ENCODE measurements around the gene UGCG.
"Not testable (repeated sequence)": the region's sequence is repeated elsewhere in the genome, so short reads cannot be mapped to it uniquely, and the experiment has no call there.

Gene UGCG

GRCh38 chr9:111891910-111892499 is 4.6 kb upstream of the UGCG start:
- peak; percentile 30 for DNase-seq

- DNase-seq = peak; percentile 72
Observed at GRCh38 chr9:111896942-111897600, 457 bp downstream of the UGCG start.

GRCh38 chr9:111897601-111898137 is 1.1 kb downstream of the UGCG start:
- DNase-seq = no peak

GRCh38 chr9:111898331-111899096 is 1.9 kb downstream of the UGCG start:
- DNase-seq = no peak

- DNase-seq = no peak
Observed at GRCh38 chr9:111900151-111900857, 3.7 kb downstream of the UGCG start.

GRCh38 chr9:111900858-111901612 is 4.4 kb downstream of the UGCG start:
- DNase-seq = no peak

- no peak for DNase-seq
Observed at GRCh38 chr9:111902391-111903139, 6.0 kb downstream of the UGCG start.

GRCh38 chr9:111903535-111903934 is 6.9 kb downstream of the UGCG start:
- DNase-seq = not testable (repeated sequence)

GRCh38 chr9:111904026-111904425 is 7.4 kb downstream of the UGCG start:
- no peak for DNase-seq

GRCh38 chr9:111904891-111905291 is 8.3 kb downstream of the UGCG start:
- DNase-seq = no peak

- no peak for DNase-seq
Observed at GRCh38 chr9:111907147-111907546, 10.5 kb downstream of the UGCG start.

- DNase-seq = no peak
Observed at GRCh38 chr9:111909444-111909843, 12.8 kb downstream of the UGCG start.

- DNase-seq = no peak
Observed at GRCh38 chr9:111910428-111910827, 13.8 kb downstream of the UGCG start.

- no peak for DNase-seq
Observed at GRCh38 chr9:111913159-111913558, 16.5 kb downstream of the UGCG start.

- no peak for DNase-seq
Observed at GRCh38 chr9:111914749-111915424, 18.3 kb downstream of the UGCG start.

GRCh38 chr9:111915425-111915758 is 18.8 kb downstream of the UGCG start:
- no peak for DNase-seq

- no peak for DNase-seq
Observed at GRCh38 chr9:111916234-111916645, 19.6 kb downstream of the UGCG start.

- no peak for DNase-seq
Observed at GRCh38 chr9:111917201-111917600, 20.6 kb downstream of the UGCG start.

- no peak for DNase-seq
Observed at GRCh38 chr9:111917980-111918379, 21.4 kb downstream of the UGCG start.

GRCh38 chr9:111919875-111920274 is 23.3 kb downstream of the UGCG start:
- DNase-seq = no peak

- no peak for DNase-seq
Observed at GRCh38 chr9:111920531-111920930, 23.9 kb downstream of the UGCG start.
